ENCODE measurements around the gene OTOS. TPM values are rescaled to one million over a fixed set of nuclear protein-coding genes. Genes with fewer than 3 reads are reported as not detected.
A peak's percentile ranks its signal among the peaks of the same experiment; 100 is the strongest.

The OTOS gene
- total RNA-seq, 6 experiments from 2014 or later = not detected

- intact Hi-C loops (cut with DNase I) = no loop called here
Observed at GRCh38 chr2:240166761-240167587, 26.5 kb upstream of the OTOS start.

GRCh38 chr2:240166191-240166590 is 25.7 kb upstream of the OTOS start:
- no peak overlapping the region for H3K27ac ChIP-seq
- no peak overlapping the region for H3K4me3 ChIP-seq
- TF ChIP-seq CTCF (IDR thresholded peaks at IDR 0.05) (no peak), POLR2A (IDR thresholded peaks at IDR 0.05) (no peak)
- peak in 1 of 3 donors; percentile 18 for DNase-seq
- intact Hi-C loops (cut with DNase I) = no loop called here
- no peaks in the 10 kb centered on the region for H3K36me3 ChIP-seq
- H3K9me3 ChIP-seq = no peaks in the 10 kb centered on the region
- no peaks in the 10 kb centered on the region for H3K4me1 ChIP-seq
- H3K27me3 ChIP-seq = no peaks in the 10 kb centered on the region
- WGBS (ENCODE audit: insufficient coverage, low coverage, low lambda C conversion rate, missing lambda C conversion rate) = 43% methylated on average over 4 of the region's 5 CpGs
- ATAC-seq = no peak

More at GRCh38 chr2:240166761-240167587, 26.5 kb upstream of the OTOS start:
- Histone ChIP-seq H3K4me1 (no peaks in the 10 kb centered on the region), H3K9me3 (no peaks in the 10 kb centered on the region), H3K4me3 (no peak overlapping the region), H3K36me3 (no peaks in the 10 kb centered on the region), H3K27ac (no peak overlapping the region), H3K27me3 (no peaks in the 10 kb centered on the region)
- no peak for ATAC-seq
- peak in 2 of 3 donors; percentile 17 to 29 for DNase-seq
- no CpG with 5 or more reads among the region's 21 CpGs for WGBS (ENCODE audit: insufficient coverage, low coverage, low lambda C conversion rate, missing lambda C conversion rate)
- TF ChIP-seq POLR2A (IDR thresholded peaks at IDR 0.05) = no peak
- no peak for TF ChIP-seq CTCF (IDR thresholded peaks at IDR 0.05)

GRCh38 chr2:240165661-240166060 is 25.2 kb upstream of the OTOS start:
- no peak overlapping the region for H3K4me3 ChIP-seq
- no peaks in the 10 kb centered on the region for H3K4me1 ChIP-seq
- H3K27ac ChIP-seq = no peak overlapping the region
- H3K36me3 ChIP-seq = no peaks in the 10 kb centered on the region
- no peak for ATAC-seq
- peak in 2 of 3 donors; percentile 16 to 18 for DNase-seq
- H3K27me3 ChIP-seq = no peaks in the 10 kb centered on the region
- H3K9me3 ChIP-seq = no peaks in the 10 kb centered on the region
- intact Hi-C loops (cut with DNase I) = no loop called here
- TF ChIP-seq POLR2A (IDR thresholded peaks at IDR 0.05) (no peak), CTCF (IDR thresholded peaks at IDR 0.05) (no peak)
- 35% methylated on average over 4 of the region's 4 CpGs for WGBS (ENCODE audit: insufficient coverage, low coverage, low lambda C conversion rate, missing lambda C conversion rate)

GRCh38 chr2:240165034-240165433 is 24.6 kb upstream of the OTOS start:
- ATAC-seq (no peak), DNase-seq (peak in 2 of 3 donors; percentile 26 to 30)
- WGBS (ENCODE audit: insufficient coverage, low coverage, low lambda C conversion rate, missing lambda C conversion rate) = 100% methylated on average over 2 of the region's 10 CpGs
- H3K4me1 ChIP-seq = no peaks in the 10 kb centered on the region
- H3K4me3 ChIP-seq = no peak overlapping the region
- no peak for TF ChIP-seq POLR2A (IDR thresholded peaks at IDR 0.05)
- no peak for TF ChIP-seq CTCF (IDR thresholded peaks at IDR 0.05)
- no peaks in the 10 kb centered on the region for H3K36me3 ChIP-seq
- H3K9me3 ChIP-seq = no peaks in the 10 kb centered on the region
- H3K27ac ChIP-seq = no peak overlapping the region
- H3K27me3 ChIP-seq = no peaks in the 10 kb centered on the region
- intact Hi-C loops (cut with DNase I) = no loop called here
